ENCODE data around the gene KIF24. TPM values are rescaled to one million over a fixed set of nuclear protein-coding genes. Genes with fewer than 3 reads are reported as not detected.

The KIF24 gene
- polyA plus RNA-seq, 1 of the 3 experiments (the other 2 are of a cell fraction) = 1.2 TPM

DNA sequence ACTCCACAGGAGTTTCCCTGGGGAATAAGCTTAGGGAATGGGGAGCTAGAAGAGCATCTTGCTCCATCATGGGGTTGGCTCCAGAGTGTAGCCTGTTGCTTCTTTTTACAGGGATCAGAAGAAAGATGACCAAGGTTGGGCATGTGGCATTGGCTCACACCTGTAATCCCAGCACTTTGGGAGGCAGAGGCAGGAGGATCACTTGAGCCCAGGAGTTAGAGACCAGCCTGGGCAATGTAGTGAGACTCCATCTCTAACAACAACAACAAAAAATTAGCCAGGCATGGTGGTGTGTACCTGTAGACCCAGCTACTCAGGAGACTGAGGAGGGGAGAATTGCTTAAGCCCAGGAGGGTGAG is 18.7 kb upstream of the KIF24 start:
- peaks cover 5 to 6% of the 10 kb centered on the region in 2 experiments for H3K36me3 ChIP-seq (replicated peaks in 1 of 2; ENCODE audit: control insufficient read depth in 1 of 2, insufficient read depth in 2 of 2, low read length in 1 of 2)
- no peaks in the 10 kb centered on the region for H3K27me3 ChIP-seq (ENCODE audit: insufficient read depth)
- H3K9me2 ChIP-seq = no peaks in the 10 kb centered on the region
- H3K79me2 ChIP-seq (ENCODE audit: insufficient read depth) = no peaks in the 10 kb centered on the region
- H3K9ac ChIP-seq = no peak overlapping the region
- TF ChIP-seq NFIC (IDR thresholded peaks at IDR 0.05; ENCODE audit: borderline replicate concordance) (no peak), FOXM1 (IDR thresholded peaks at IDR 0.05; ENCODE audit: low read depth) (no peak), MAX (IDR thresholded peaks at IDR 0.05; ENCODE audit: low read depth) (no peak), IRF3 (IDR thresholded peaks at IDR 0.05; ENCODE audit: low read depth, low read length) (no peak)
- no peak overlapping the region for H3K27ac ChIP-seq (ENCODE audit: low read depth in 2 of 2, low read length in 1 of 2)
- H3K4me2 ChIP-seq = no peak overlapping the region
- no peak for DNase-seq
- H3F3A ChIP-seq (replicated peaks; ENCODE audit: insufficient read depth) = no peaks in the 10 kb centered on the region
- ChIA-PET POLR2A (interaction anchor here (0.7 kb wide), 1 partner anchor 240 kb away, joined by 3 read pairs; no protein-coding TSS in a partner anchor), CTCF (interaction anchor here (1.3 to 3.2 kb wide), 2 partner anchors 16 to 256 kb away, joined by 3 to 14 read pairs; no protein-coding TSS in a partner anchor)
- no peaks in the 10 kb centered on the region for H4K20me1 ChIP-seq (ENCODE audit: insufficient read depth)
- H2AFZ ChIP-seq (ENCODE audit: low read depth) = no peak overlapping the region
- H3K4me1 ChIP-seq (ENCODE audit: control insufficient read depth in 1 of 2, insufficient read depth in 2 of 2, low read depth in 1 of 2, low read length in 1 of 2) = peaks cover 0 to 16% of the 10 kb centered on the region in 2 experiments; a peak in 1 of 4 replicates
- no peaks in the 10 kb centered on the region for H3K9me3 ChIP-seq
- H3K4me3 ChIP-seq (ENCODE audit: low read depth in 2 of 2, low read length in 1 of 2) = no peak overlapping the region

DNA sequence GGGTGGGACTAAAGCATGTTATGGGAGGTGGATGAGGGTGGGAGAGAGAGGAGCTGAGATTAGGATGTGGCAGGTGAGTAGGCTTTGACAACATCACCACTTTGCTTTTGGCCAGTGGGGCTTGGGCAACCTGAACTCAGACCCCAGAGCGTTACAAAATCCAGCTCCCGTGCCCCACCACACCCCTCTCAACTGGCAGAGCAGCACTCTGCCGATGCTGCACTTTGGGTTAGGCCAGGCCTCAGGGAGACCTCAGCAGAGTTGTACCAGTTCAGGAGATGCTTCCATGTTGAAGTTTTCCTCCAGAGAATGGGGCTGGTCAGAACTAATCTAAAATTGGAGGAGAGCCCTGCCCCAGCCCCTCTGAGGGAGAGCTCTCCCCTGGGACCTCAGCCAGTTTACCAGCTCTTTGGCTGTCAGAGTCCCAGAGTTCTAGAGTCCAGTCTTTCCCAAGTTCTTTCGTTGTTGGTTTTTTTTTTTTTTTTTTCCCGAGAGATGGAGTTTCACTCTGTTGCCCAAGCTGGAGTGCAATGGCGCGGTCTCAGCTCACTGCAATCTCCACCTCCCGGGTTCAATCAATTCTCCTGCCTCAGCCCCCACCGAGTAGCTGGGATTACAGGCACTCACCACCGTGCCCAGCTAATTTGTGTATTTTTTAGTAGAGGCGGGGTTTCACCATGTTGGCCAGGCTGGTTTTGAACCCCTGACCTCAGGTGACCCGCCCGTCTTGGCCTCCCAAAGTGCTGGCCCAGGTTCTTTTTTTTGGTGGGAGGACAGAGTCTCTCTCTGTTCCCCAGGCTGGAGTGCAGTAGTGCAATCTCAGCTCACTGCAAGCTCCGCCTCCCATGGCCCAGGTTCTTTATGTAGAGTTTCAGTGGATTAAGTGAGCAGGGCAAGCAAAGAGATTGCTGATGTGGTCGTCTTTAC is 18.1 kb upstream of the KIF24 start:
- POLR2A ChIA-PET = interaction anchor here (0.7 to 1.1 kb wide), 2 partner anchors 81 to 240 kb away, joined by 3 read pairs; no protein-coding TSS in a partner anchor
- TF ChIP-seq, protein P1, sequence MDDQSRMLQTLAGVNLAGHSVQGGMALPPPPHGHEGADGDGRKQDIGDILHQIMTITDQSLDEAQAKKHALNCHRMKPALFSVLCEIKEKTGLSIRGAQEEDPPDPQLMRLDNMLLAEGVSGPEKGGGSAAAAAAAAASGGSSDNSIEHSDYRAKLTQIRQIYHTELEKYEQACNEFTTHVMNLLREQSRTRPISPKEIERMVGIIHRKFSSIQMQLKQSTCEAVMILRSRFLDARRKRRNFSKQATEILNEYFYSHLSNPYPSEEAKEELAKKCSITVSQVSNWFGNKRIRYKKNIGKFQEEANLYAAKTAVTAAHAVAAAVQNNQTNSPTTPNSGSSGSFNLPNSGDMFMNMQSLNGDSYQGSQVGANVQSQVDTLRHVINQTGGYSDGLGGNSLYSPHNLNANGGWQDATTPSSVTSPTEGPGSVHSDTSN (IDR thresholded peaks at IDR 0.05) = no peak
- TF ChIP-seq GATA2 (CRISPR knock-in tag; IDR thresholded peaks at IDR 0.05) = no peak
- no peak for TF ChIP-seq FOXJ3 (CRISPR knock-in tag; IDR thresholded peaks at IDR 0.05)
- no peak for TF ChIP-seq GABPA (IDR thresholded peaks at IDR 0.05; ENCODE audit: low read depth)
- TF ChIP-seq JUND (IDR thresholded peaks at IDR 0.05) = no peak
- no peak for TF ChIP-seq MAX (IDR thresholded peaks at IDR 0.05; ENCODE audit: low read depth)
- no peak for TF ChIP-seq IRF3 (IDR thresholded peaks at IDR 0.05; ENCODE audit: low read depth, low read length)
- no peak for TF ChIP-seq RFX5 (IDR thresholded peaks at IDR 0.05; ENCODE audit: low read length)
- TF ChIP-seq REST (IDR thresholded peaks at IDR 0.05; ENCODE audit: low read depth, low read length) = no peak
- no peak for TF ChIP-seq RCOR1 (IDR thresholded peaks at IDR 0.05; ENCODE audit: low read length)
- TF ChIP-seq MXI1 (IDR thresholded peaks at IDR 0.05; ENCODE audit: low read depth, low read length) = no peak
- no peak for TF ChIP-seq RXRA (IDR thresholded peaks at IDR 0.05; ENCODE audit: borderline replicate concordance, low read depth)
- TF ChIP-seq MEF2A (IDR thresholded peaks at IDR 0.05; ENCODE audit: borderline replicate concordance, low read depth) = no peak
- TF ChIP-seq EZH2phosphoT487 (IDR thresholded peaks at IDR 0.05; ENCODE audit: borderline replicate concordance, low read depth) = no peak
- TF ChIP-seq RAD21 (IDR thresholded peaks at IDR 0.05; ENCODE audit: low read length) = no peak
- TF ChIP-seq NRF1 (IDR thresholded peaks at IDR 0.05; ENCODE audit: low read depth, low read length) = no peak

More for the DNA sequence above, 18.1 kb upstream of the KIF24 start:
- Histone ChIP-seq H3K9me3 (no peaks in the 10 kb centered on the region), H4K20me1 (ENCODE audit: insufficient read depth) (no peaks in the 10 kb centered on the region), H3K79me2 (ENCODE audit: insufficient read depth) (no peaks in the 10 kb centered on the region), H2AFZ (ENCODE audit: low read depth) (no peak overlapping the region), H3K27ac (ENCODE audit: low read depth in 2 of 2, low read length in 1 of 2) (no peak overlapping the region), H3K4me2 (no peak overlapping the region), H3K36me3 (replicated peaks in 1 of 2; ENCODE audit: control insufficient read depth in 1 of 2, insufficient read depth in 2 of 2, low read length in 1 of 2) (peaks cover 6 to 9% of the 10 kb centered on the region in 2 experiments), H3K27me3 (ENCODE audit: insufficient read depth) (no peaks in the 10 kb centered on the region), H3K9ac (no peak overlapping the region), H3K9me2 (no peaks in the 10 kb centered on the region), H3K4me3 (ENCODE audit: low read depth in 2 of 2, low read length in 1 of 2) (no peak overlapping the region), H3K4me1 (ENCODE audit: control insufficient read depth in 1 of 2, insufficient read depth in 2 of 2, low read depth in 1 of 2, low read length in 1 of 2) (peaks cover 0 to 16% of the 10 kb centered on the region in 2 experiments; a peak in 1 of 4 replicates), H3F3A (replicated peaks; ENCODE audit: insufficient read depth) (no peaks in the 10 kb centered on the region)
- DNase-seq = no peak
- WGBS (ENCODE audit: low lambda C conversion rate) = 95% methylated on average over 14 of the region's 15 CpGs
- CTCF ChIA-PET = interaction anchor here (0.9 to 3.2 kb wide), 4 partner anchors 9 to 257 kb away, joined by 3 to 14 read pairs (median 5); no protein-coding TSS in a partner anchor
